ENCODE data around the gene IQCN. TPM values are rescaled to one million over a fixed set of nuclear protein-coding genes. Genes with fewer than 3 reads are reported as not detected.

The IQCN gene
- total and polyA plus RNA-seq, 10 of the 15 experiments (the other 5 are each of a cell fraction or from before 2014, with no cell fraction given): 0.01 to 0.54 (median 0.23) TPM; not detected in 3

DNA sequence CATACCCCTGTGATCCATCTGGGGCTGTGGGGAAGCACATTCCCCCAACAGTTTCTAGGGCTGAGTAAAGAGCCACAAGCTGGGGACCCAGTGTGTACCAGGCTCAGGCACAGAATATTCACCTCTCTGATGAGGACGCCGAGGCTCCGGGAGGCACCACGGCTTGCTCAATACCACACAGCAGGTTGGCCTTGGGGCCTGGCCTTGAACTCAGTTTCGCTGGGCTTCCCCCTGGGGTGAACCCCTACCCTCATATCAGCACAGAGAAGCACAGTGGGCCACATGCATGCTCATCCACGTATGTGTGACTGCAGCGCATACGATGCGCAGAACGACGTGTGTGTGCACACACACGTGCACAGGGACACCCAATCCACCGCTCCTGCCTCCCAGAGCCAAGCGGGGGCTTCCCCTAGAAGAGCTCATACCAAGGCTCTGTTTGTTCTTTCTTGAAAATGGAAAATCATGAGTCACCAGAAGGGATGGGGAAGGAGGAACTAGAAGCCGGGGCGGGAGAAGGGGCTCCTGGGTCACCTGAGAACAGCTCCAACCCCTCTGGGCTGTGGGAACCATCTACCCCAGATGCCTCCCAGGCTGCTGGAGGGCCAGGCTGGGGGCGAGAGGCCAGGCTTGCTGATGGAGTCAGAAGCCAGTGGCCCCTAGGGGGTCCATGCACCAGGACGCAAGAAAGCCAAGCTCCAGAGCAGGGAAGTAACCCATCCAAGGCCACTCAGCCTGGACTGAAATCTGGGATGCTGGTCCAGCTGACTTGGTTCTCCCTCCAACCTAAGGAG lies 43.1 kb downstream of the IQCN start:
- 36% methylated on average over 18 of the region's 18 CpGs for WGBS (ENCODE audit: insufficient coverage, insufficient replicate concordance, low lambda C conversion rate, missing lambda C conversion rate)
- BruUV-seq (replicated peaks): no TSS peak
- no peak overlapping the region for H3K4me3 ChIP-seq
- RAD21 ChIA-PET (ENCODE audit: unreplicated experiment): interaction anchor here (1.0 to 2.4 kb wide), 5 partner anchors 18 to 98 kb away, joined by 3 to 12 read pairs (median 5); partner anchors contain the start of gene RAB3A
- SMC1A ChIA-PET (ENCODE audit: uncharacterized antibody, unreplicated experiment): interaction anchor here (0.8 to 2.2 kb wide), 6 partner anchors 9 to 98 kb away, joined by 3 to 6 read pairs (median 4); partner anchors contain the start of gene IFI30
- POLR2A ChIA-PET: interaction anchor here (0.6 to 2.0 kb wide), 6 partner anchors 14 to 105 kb away, joined by 3 to 7 read pairs (median 3); partner anchors contain the start of gene MPV17L2
- H3K4me2 ChIP-seq (ENCODE audit: control insufficient read depth, insufficient read depth): no peak overlapping the region
- H3K27me3 ChIP-seq (replicated peaks in 1 of 2; ENCODE audit: control insufficient read depth in 2 of 2, insufficient read depth in 2 of 2, low read length in 1 of 2): peaks cover 0 to 3% of the 10 kb centered on the region in 2 experiments; a peak in 2 of 4 replicates
- H3K9ac ChIP-seq (ENCODE audit: control insufficient read depth, insufficient read depth, low read length): no peak overlapping the region
- H3K27ac ChIP-seq (ENCODE audit: control insufficient read depth, insufficient read depth): no peak overlapping the region
- FAIRE-seq: no peak
- no peaks in the 10 kb centered on the region; the same call in 2 of the 3 replicates for H3K9me3 ChIP-seq (replicated peaks; ENCODE audit: control insufficient read depth, insufficient read depth, low read length)
- H2AFZ ChIP-seq (ENCODE audit: control insufficient read depth, low read depth, low read length): no peak overlapping the region
- in situ Hi-C loops (cut with MboI): no loop called here
- no peak for ATAC-seq
- H3K4me1 ChIP-seq (ENCODE audit: control insufficient read depth, insufficient read depth, low read length): peaks cover 11% of the 10 kb centered on the region; the same call in 1 of the 2 replicates
- no peaks in the 10 kb centered on the region for H3K36me3 ChIP-seq (ENCODE audit: control insufficient read depth in 2 of 2, insufficient read depth in 2 of 2, low read length in 1 of 2)
- H3K79me2 ChIP-seq (ENCODE audit: control insufficient read depth, insufficient read depth, low read length): no peaks in the 10 kb centered on the region
- intact Hi-C loops (cut with micrococcal nuclease; ENCODE audit: unreplicated experiment): no loop called here
- CTCF ChIA-PET: interaction anchor here (0.7 to 3.4 kb wide), 12 partner anchors 19 to 180 kb away, joined by 3 to 20 read pairs (median 4); partner anchors contain the start of gene LSM4
- TF ChIP-seq IKZF1 (conservative IDR thresholded peaks at IDR 0.05) (0 out of 2 replicates have a peak, but pooled peaks have one; percentile 29), RBBP5 (conservative IDR thresholded peaks at IDR 0.05) (no peak)
- DNase-seq (ENCODE audit: low read depth, low spot score): no peak
- H4K20me1 ChIP-seq (ENCODE audit: control insufficient read depth, insufficient read depth): no peaks in the 10 kb centered on the region

DNA sequence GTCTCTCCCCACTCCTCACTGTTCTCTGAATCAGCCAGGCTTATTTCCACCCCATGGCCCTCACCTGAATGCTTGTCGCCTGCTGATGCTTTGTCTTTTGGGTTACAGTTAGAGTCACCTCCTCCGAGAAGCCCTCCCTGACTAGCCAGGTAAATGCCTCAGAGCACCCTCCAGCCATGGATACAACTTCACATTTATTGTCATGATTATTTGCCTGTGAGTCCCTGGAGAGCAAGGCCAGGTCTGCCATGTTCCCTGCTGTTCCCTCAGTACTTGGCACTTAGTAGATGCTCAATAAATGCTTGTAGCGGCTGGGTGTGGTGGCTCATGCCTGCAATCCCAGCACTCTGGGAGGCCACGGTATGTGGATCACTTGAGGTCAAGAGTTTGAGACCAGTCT lies 44.3 kb downstream of the IQCN start:
- POLR2A ChIA-PET: interaction anchor here (2.0 kb wide), 1 partner anchor 38 kb away, joined by 7 read pairs; the partner anchor contains the start of gene MPV17L2

More for the DNA sequence above, 44.3 kb downstream of the IQCN start:
- DNase-seq (ENCODE audit: low read depth, low spot score) (no peak), ATAC-seq (no peak), FAIRE-seq (no peak)
- ChIA-PET CTCF (interaction anchor here (0.6 to 3.4 kb wide), 7 partner anchors 10 to 178 kb away, joined by 3 to 20 read pairs (median 5); a partner anchor contains a TSS), RAD21 (ENCODE audit: unreplicated experiment) (interaction anchor here (1.0 to 1.2 kb wide), 2 partner anchors 26 to 50 kb away, joined by 3 to 5 read pairs; partner anchors contain the start of gene RAB3A), SMC1A (ENCODE audit: uncharacterized antibody, unreplicated experiment) (interaction anchor here (0.8 to 1.0 kb wide), 2 partner anchors 14 to 49 kb away, joined by 3 read pairs; no protein-coding TSS in a partner anchor)
- Histone ChIP-seq H3K4me2 (ENCODE audit: control insufficient read depth, insufficient read depth) (no peak overlapping the region), H3K36me3 (ENCODE audit: control insufficient read depth in 2 of 2, insufficient read depth in 2 of 2, low read length in 1 of 2) (no peaks in the 10 kb centered on the region), H3K27me3 (replicated peaks in 1 of 2; ENCODE audit: control insufficient read depth in 2 of 2, insufficient read depth in 2 of 2, low read length in 1 of 2) (peaks cover 0 to 3% of the 10 kb centered on the region in 2 experiments; a peak in 2 of 4 replicates), H2AFZ (ENCODE audit: control insufficient read depth, low read depth, low read length) (no peak overlapping the region), H3K9ac (ENCODE audit: control insufficient read depth, insufficient read depth, low read length) (no peak overlapping the region), H3K79me2 (ENCODE audit: control insufficient read depth, insufficient read depth, low read length) (no peaks in the 10 kb centered on the region), H3K27ac (ENCODE audit: control insufficient read depth, insufficient read depth) (no peak overlapping the region), H4K20me1 (ENCODE audit: control insufficient read depth, insufficient read depth) (no peaks in the 10 kb centered on the region), H3K4me3 (no peak overlapping the region), H3K4me1 (ENCODE audit: control insufficient read depth, insufficient read depth, low read length) (peaks cover 11% of the 10 kb centered on the region), H3K9me3 (replicated peaks; ENCODE audit: control insufficient read depth, insufficient read depth, low read length) (no peaks in the 10 kb centered on the region; the same call in 2 of the 3 replicates)
- intact Hi-C loops (cut with micrococcal nuclease; ENCODE audit: unreplicated experiment): no loop called here
- BruUV-seq (replicated peaks): no TSS peak
- WGBS (ENCODE audit: insufficient coverage, insufficient replicate concordance, low lambda C conversion rate, missing lambda C conversion rate): 58% methylated on average over 4 of the region's 4 CpGs
- TF ChIP-seq, protein P1, sequence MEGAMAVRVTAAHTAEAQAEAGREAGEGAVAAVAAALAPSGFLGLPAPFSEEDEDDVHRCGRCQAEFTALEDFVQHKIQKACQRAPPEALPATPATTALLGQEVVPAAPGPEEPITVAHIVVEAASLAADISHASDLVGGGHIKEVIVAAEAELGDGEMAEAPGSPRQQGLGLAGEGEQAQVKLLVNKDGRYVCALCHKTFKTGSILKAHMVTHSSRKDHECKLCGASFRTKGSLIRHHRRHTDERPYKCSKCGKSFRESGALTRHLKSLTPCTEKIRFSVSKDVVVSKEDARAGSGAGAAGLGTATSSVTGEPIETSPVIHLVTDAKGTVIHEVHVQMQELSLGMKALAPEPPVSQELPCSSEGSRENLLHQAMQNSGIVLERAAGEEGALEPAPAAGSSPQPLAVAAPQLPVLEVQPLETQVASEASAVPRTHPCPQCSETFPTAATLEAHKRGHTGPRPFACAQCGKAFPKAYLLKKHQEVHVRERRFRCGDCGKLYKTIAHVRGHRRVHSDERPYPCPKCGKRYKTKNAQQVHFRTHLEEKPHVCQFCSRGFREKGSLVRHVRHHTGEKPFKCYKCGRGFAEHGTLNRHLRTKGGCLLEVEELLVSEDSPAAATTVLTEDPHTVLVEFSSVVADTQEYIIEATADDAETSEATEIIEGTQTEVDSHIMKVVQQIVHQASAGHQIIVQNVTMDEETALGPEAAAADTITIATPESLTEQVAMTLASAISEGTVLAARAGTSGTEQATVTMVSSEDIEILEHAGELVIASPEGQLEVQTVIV (IDR thresholded peaks at IDR 0.05; ENCODE audit: borderline replicate concordance, partially characterized antibody): no peak
- TF ChIP-seq, protein P2, sequence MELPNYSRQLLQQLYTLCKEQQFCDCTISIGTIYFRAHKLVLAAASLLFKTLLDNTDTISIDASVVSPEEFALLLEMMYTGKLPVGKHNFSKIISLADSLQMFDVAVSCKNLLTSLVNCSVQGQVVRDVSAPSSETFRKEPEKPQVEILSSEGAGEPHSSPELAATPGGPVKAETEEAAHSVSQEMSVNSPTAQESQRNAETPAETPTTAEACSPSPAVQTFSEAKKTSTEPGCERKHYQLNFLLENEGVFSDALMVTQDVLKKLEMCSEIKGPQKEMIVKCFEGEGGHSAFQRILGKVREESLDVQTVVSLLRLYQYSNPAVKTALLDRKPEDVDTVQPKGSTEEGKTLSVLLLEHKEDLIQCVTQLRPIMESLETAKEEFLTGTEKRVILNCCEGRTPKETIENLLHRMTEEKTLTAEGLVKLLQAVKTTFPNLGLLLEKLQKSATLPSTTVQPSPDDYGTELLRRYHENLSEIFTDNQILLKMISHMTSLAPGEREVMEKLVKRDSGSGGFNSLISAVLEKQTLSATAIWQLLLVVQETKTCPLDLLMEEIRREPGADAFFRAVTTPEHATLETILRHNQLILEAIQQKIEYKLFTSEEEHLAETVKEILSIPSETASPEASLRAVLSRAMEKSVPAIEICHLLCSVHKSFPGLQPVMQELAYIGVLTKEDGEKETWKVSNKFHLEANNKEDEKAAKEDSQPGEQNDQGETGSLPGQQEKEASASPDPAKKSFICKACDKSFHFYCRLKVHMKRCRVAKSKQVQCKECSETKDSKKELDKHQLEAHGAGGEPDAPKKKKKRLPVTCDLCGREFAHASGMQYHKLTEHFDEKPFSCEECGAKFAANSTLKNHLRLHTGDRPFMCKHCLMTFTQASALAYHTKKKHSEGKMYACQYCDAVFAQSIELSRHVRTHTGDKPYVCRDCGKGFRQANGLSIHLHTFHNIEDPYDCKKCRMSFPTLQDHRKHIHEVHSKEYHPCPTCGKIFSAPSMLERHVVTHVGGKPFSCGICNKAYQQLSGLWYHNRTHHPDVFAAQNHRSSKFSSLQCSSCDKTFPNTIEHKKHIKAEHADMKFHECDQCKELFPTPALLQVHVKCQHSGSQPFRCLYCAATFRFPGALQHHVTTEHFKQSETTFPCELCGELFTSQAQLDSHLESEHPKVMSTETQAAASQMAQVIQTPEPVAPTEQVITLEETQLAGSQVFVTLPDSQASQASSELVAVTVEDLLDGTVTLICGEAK (IDR thresholded peaks at IDR 0.05; ENCODE audit: borderline replicate concordance): no peak
- TF ChIP-seq SREBF2 (IDR thresholded peaks at IDR 0.05; ENCODE audit: low read length): no peak
- in situ Hi-C loops (cut with MboI): no loop called here
